ENCODE data around the gene GNAQ.

Gene GNAQ

GRCh38 chr9:77969083-77969482 lies 62.5 kb downstream of the GNAQ start:
- no peak for DNase-seq (ENCODE audit: low read depth)

GRCh38 chr9:77968506-77968905 lies 63.1 kb downstream of the GNAQ start:
- DNase-seq (ENCODE audit: low read depth) = no peak

- no peak for DNase-seq (ENCODE audit: low read depth)
Measured at GRCh38 chr9:77966718-77967117, 64.9 kb downstream of the GNAQ start.

- DNase-seq (ENCODE audit: low read depth) = no peak
Measured at GRCh38 chr9:77965445-77966123, 66.0 kb downstream of the GNAQ start.

GRCh38 chr9:77964258-77964657 lies 67.4 kb downstream of the GNAQ start:
- DNase-seq (ENCODE audit: low read depth) = no peak

- DNase-seq (ENCODE audit: low read depth) = no peak
Measured at GRCh38 chr9:77961541-77961940, 70.1 kb downstream of the GNAQ start.

- no peak for DNase-seq (ENCODE audit: low read depth)
Measured at GRCh38 chr9:77960356-77961153, 71.1 kb downstream of the GNAQ start.

- DNase-seq (ENCODE audit: low read depth) = no peak
Measured at GRCh38 chr9:77959803-77960202, 71.8 kb downstream of the GNAQ start.

GRCh38 chr9:77957652-77958051 lies 74.0 kb downstream of the GNAQ start:
- DNase-seq (ENCODE audit: low read depth) = no peak

GRCh38 chr9:77956555-77956954 lies 75.1 kb downstream of the GNAQ start:
- DNase-seq (ENCODE audit: low read depth) = no peak

- no peak for DNase-seq (ENCODE audit: low read depth)
Measured at GRCh38 chr9:77954666-77955015, 77.0 kb downstream of the GNAQ start.

- DNase-seq (ENCODE audit: low read depth) = no peak
Measured at GRCh38 chr9:77954013-77954665, 77.5 kb downstream of the GNAQ start.

- no peak for DNase-seq (ENCODE audit: low read depth)
Measured at GRCh38 chr9:77953590-77953989, 78.0 kb downstream of the GNAQ start.

- no peak for DNase-seq (ENCODE audit: low read depth)
Measured at GRCh38 chr9:77952635-77953328, 78.8 kb downstream of the GNAQ start.

GRCh38 chr9:77951369-77951768 lies 80.2 kb downstream of the GNAQ start:
- DNase-seq (ENCODE audit: low read depth) = no peak

- no peak for DNase-seq (ENCODE audit: low read depth)
Measured at GRCh38 chr9:77949751-77950436, 81.7 kb downstream of the GNAQ start.

GRCh38 chr9:77947651-77948050 lies 84.0 kb downstream of the GNAQ start:
- DNase-seq (ENCODE audit: low read depth) = no peak

- DNase-seq (ENCODE audit: low read depth) = no peak
Measured at GRCh38 chr9:77946969-77947620, 84.5 kb downstream of the GNAQ start.

- no peak for DNase-seq (ENCODE audit: low read depth)
Measured at GRCh38 chr9:77946296-77946695, 85.3 kb downstream of the GNAQ start.

- DNase-seq (ENCODE audit: low read depth) = no peak
Measured at GRCh38 chr9:77945798-77946197, 85.8 kb downstream of the GNAQ start.

- no peak for DNase-seq (ENCODE audit: low read depth)
Measured at GRCh38 chr9:77944556-77945243, 86.9 kb downstream of the GNAQ start.

All from non-pigmented ciliary epithelial cell (primary cell).